Activated T-cell treated with anti-CD3 and anti-CD28 coated beads, Interleukin-2, amount 50 U/mL, for 72 hours (primary cell): ENCODE data around the gene TRAK2. TPM values are rescaled to one million over a fixed set of nuclear protein-coding genes. Genes with fewer than 3 reads are reported as not detected.
"Not testable (repeated sequence)": the region's sequence is repeated elsewhere in the genome, so short reads cannot be mapped to it uniquely, and the experiment has no call there.

Experiments used
- ATAC-seq, 2 donors: fragments of 150-1000 bp; cut with Tn5 transposase; replicated peaks in 1 of 2; 2 replicates each; pipeline ENCODE4 v1.10.0; 2021; ENCODE audit warnings: moderate library complexity in 2 of 2, mild to moderate bottlenecking in 1 of 2
- DNase-seq, 2 donors: peaks; one replicate each; pipeline ENCODE4 v3.0.0; 2021 to 2022; ENCODE audit warnings: mixed read lengths in 1 of 2
- H3K27ac Mint-ChIP-seq: one replicate; pipeline ENCODE4 v1.8.0; 2022; ENCODE audit warnings: mild to moderate bottlenecking, moderate library complexity, mixed read lengths
- H3K27me3 Mint-ChIP-seq: one replicate; pipeline ENCODE4 v1.8.0; 2022; ENCODE audit warnings: low read depth, mixed read lengths
- H3K36me3 Mint-ChIP-seq, 2 donors: one replicate each; pipeline ENCODE4 v1.8.0; 2022; ENCODE audit warnings: mixed read lengths in 2 of 2, mild to moderate bottlenecking in 1 of 2; ENCODE audit not compliant: insufficient read depth in 2 of 2
- H3K4me1 Mint-ChIP-seq: one replicate; pipeline ENCODE4 v1.8.0; 2022; ENCODE audit warnings: low read depth, mixed read lengths
- H3K4me3 Mint-ChIP-seq, 2 donors: one replicate each; pipeline ENCODE4 v1.8.0; 2022; ENCODE audit warnings: mild to moderate bottlenecking in 2 of 2, mixed read lengths in 2 of 2, moderate library complexity in 2 of 2
- H3K9me3 Mint-ChIP-seq, 2 donors: one replicate each; pipeline ENCODE4 v1.8.0; 2022; ENCODE audit warnings: mixed read lengths in 2 of 2
- total RNA-seq, 2 donors: library from RNA; stranded (reverse); gene quantifications; one replicate each; pipeline ENCODE4 v1.2.3, GENCODE V29; 2022

The TRAK2 gene
- total RNA-seq = 10 to 100 TPM; 20.8 to 22.1 TPM

- Mint-ChIP-seq H3K4me1 (peaks cover 48% of the 10 kb centered on the region), H3K36me3 (peaks cover 3 to 5% of the 10 kb centered on the region in 2 donors), H3K4me3 (peak within 1 kb of the TSS; percentile 98), H3K27me3 (no peaks in the 10 kb centered on the region), H3K27ac (peak within 1 kb of the TSS; percentile 89), H3K9me3 (no peaks in the 10 kb centered on the region)
- ATAC-seq (peak; percentile 89 to 90), DNase-seq (peak; percentile 96 to 98)
Measured at GRCh38 chr2:201451292-201452057, at the start of gene TRAK2, which contains the start of gene STRADB. TRAK2 (minus strand) TSS chr2:201451458; CDS start chr2:201420507, 30,951 bp downstream. STRADB (plus strand) TSS chr2:201451740; CDS start chr2:201454841, 3,101 bp downstream.

- no peak for ATAC-seq
- Mint-ChIP-seq H3K36me3 (peaks cover 4 to 14% of the 10 kb centered on the region in 2 donors), H3K4me3 (no peak overlapping the region), H3K27ac (peak overlapping the region; percentile 22), H3K4me1 (no peaks in the 10 kb centered on the region), H3K27me3 (no peaks in the 10 kb centered on the region), H3K9me3 (peaks cover 10 to 11% of the 10 kb centered on the region in 2 donors)
- DNase-seq = no peak
Measured at GRCh38 chr2:201500534-201500933, 49.3 kb upstream of the TRAK2 start.

- Mint-ChIP-seq H3K4me1 (no peaks in the 10 kb centered on the region), H3K27ac (no peak overlapping the region), H3K9me3 (peaks cover 0 to under 1% of the 10 kb centered on the region in 2 donors), H3K27me3 (peaks cover 6% of the 10 kb centered on the region), H3K36me3 (peaks cover 0 to 3% of the 10 kb centered on the region in 2 donors), H3K4me3 (no peak overlapping the region)
- ATAC-seq (peak; percentile 45 to 75), DNase-seq (no peak)
Measured at GRCh38 chr2:201496785-201497184, 45.5 kb upstream of the TRAK2 start.

- DNase-seq (no peak), ATAC-seq (no peak)
- Mint-ChIP-seq H3K9me3 (no peaks in the 10 kb centered on the region), H3K27me3 (peaks cover 6% of the 10 kb centered on the region), H3K4me1 (no peaks in the 10 kb centered on the region), H3K27ac (no peak overlapping the region), H3K4me3 (no peak overlapping the region), H3K36me3 (no peaks in the 10 kb centered on the region)
Measured at GRCh38 chr2:201490291-201490690, 39.0 kb upstream of the TRAK2 start.

GRCh38 chr2:201484805-201485204, 33.5 kb upstream of the TRAK2 start:
- H3K36me3 Mint-ChIP-seq = no peaks in the 10 kb centered on the region

GRCh38 chr2:201483758-201484157, 32.5 kb upstream of the TRAK2 start:
- H3K9me3 Mint-ChIP-seq, ATAC-seq, H3K4me1 Mint-ChIP-seq, DNase-seq, H3K27me3 Mint-ChIP-seq, H3K36me3 Mint-ChIP-seq, H3K27ac Mint-ChIP-seq, H3K4me3 Mint-ChIP-seq: not testable (repeated sequence)

More at GRCh38 chr2:201484805-201485204, 33.5 kb upstream of the TRAK2 start:
- Mint-ChIP-seq H3K4me3 (no peak overlapping the region), H3K27me3 (no peaks in the 10 kb centered on the region), H3K9me3 (peaks cover 1 to 3% of the 10 kb centered on the region in 2 donors), H3K4me1 (no peaks in the 10 kb centered on the region), H3K27ac (no peak overlapping the region)
- ATAC-seq (no peak), DNase-seq (no peak)

- Mint-ChIP-seq H3K36me3 (no peaks in the 10 kb centered on the region), H3K9me3 (peaks cover 1 to 3% of the 10 kb centered on the region in 2 donors)
Measured at GRCh38 chr2:201483342-201483741, 32.1 kb upstream of the TRAK2 start.

GRCh38 chr2:201482543-201482942, 31.3 kb upstream of the TRAK2 start:
- Mint-ChIP-seq H3K36me3 (no peaks in the 10 kb centered on the region), H3K27ac (no peak overlapping the region), H3K4me1 (no peaks in the 10 kb centered on the region)

More at GRCh38 chr2:201483342-201483741, 32.1 kb upstream of the TRAK2 start:
- Mint-ChIP-seq H3K27me3 (no peaks in the 10 kb centered on the region), H3K27ac (no peak overlapping the region), H3K4me3 (no peak overlapping the region), H3K4me1 (no peaks in the 10 kb centered on the region)
- DNase-seq = no peak
- no peak for ATAC-seq

GRCh38 chr2:201472411-201472810, 21.2 kb upstream of the TRAK2 start:
- Mint-ChIP-seq H3K9me3 (no peaks in the 10 kb centered on the region), H3K4me3 (no peak overlapping the region), H3K27me3 (no peaks in the 10 kb centered on the region), H3K4me1 (peaks cover 10% of the 10 kb centered on the region), H3K36me3 (peaks cover 0 to 2% of the 10 kb centered on the region in 2 donors), H3K27ac (no peak overlapping the region)
- no peak for ATAC-seq
- no peak for DNase-seq

More at GRCh38 chr2:201482543-201482942, 31.3 kb upstream of the TRAK2 start:
- Mint-ChIP-seq H3K9me3 (peaks cover 1 to 3% of the 10 kb centered on the region in 2 donors), H3K4me3 (no peak overlapping the region), H3K27me3 (no peaks in the 10 kb centered on the region)
- DNase-seq (no peak), ATAC-seq (no peak)

- H3K4me1 Mint-ChIP-seq = peaks cover 10% of the 10 kb centered on the region
- H3K27me3 Mint-ChIP-seq = no peaks in the 10 kb centered on the region
- H3K27ac Mint-ChIP-seq = no peak overlapping the region
- H3K4me3 Mint-ChIP-seq = no peak overlapping the region
- no peak for ATAC-seq
- H3K9me3 Mint-ChIP-seq = no peaks in the 10 kb centered on the region
- no peak for DNase-seq
- peaks cover 0 to 2% of the 10 kb centered on the region in 2 donors for H3K36me3 Mint-ChIP-seq
Measured at GRCh38 chr2:201471732-201472393, 20.6 kb upstream of the TRAK2 start.

- peaks cover 0 to 2% of the 10 kb centered on the region in 2 donors for H3K36me3 Mint-ChIP-seq
- no peaks in the 10 kb centered on the region for H3K9me3 Mint-ChIP-seq
- DNase-seq (no peak), ATAC-seq (no peak)
- no peak overlapping the region for H3K4me3 Mint-ChIP-seq
- no peak overlapping the region for H3K27ac Mint-ChIP-seq
- H3K27me3 Mint-ChIP-seq = no peaks in the 10 kb centered on the region
- H3K4me1 Mint-ChIP-seq = peaks cover 10% of the 10 kb centered on the region
Measured at GRCh38 chr2:201470821-201471731, 19.8 kb upstream of the TRAK2 start.

GRCh38 chr2:201467666-201468065, 16.4 kb upstream of the TRAK2 start:
- no peak for DNase-seq
- no peaks in the 10 kb centered on the region for H3K9me3 Mint-ChIP-seq
- no peak overlapping the region for H3K4me3 Mint-ChIP-seq
- no peaks in the 10 kb centered on the region for H3K27me3 Mint-ChIP-seq
- no peaks in the 10 kb centered on the region for H3K36me3 Mint-ChIP-seq
- ATAC-seq = no peak
- no peak overlapping the region for H3K27ac Mint-ChIP-seq
- peaks cover 10% of the 10 kb centered on the region for H3K4me1 Mint-ChIP-seq
